CD4-positive, alpha-beta T cell treated with Interleukin-6 at 100 ng/mL for 8 hours (primary cell): ENCODE data around the gene RPS6KA3.
"Not testable (repeated sequence)": the region's sequence is repeated elsewhere in the genome, so short reads cannot be mapped to it uniquely, and the experiment has no call there.

Source experiments
- DNase-seq: peaks from one replicate; pipeline ENCODE4 v3.0.0-alpha.2; 2020; ENCODE audit warnings: mixed read lengths, low spot score

Gene RPS6KA3

GRCh38 chrX:20265221-20265725, 1.4 kb downstream of the RPS6KA3 start:
- DNase-seq, result peak; percentile 43

- DNase-seq, result peak; percentile 48
Observed at GRCh38 chrX:20263474-20263873, 3.2 kb downstream of the RPS6KA3 start.

GRCh38 chrX:20260885-20261284, 5.8 kb downstream of the RPS6KA3 start:
- no peak for DNase-seq

GRCh38 chrX:20254712-20255299, 11.9 kb downstream of the RPS6KA3 start:
- no peak for DNase-seq

GRCh38 chrX:20253232-20253543, 13.5 kb downstream of the RPS6KA3 start:
- DNase-seq, result no peak

- DNase-seq, result peak; percentile 66
Observed at GRCh38 chrX:20252381-20253231, 14.1 kb downstream of the RPS6KA3 start.

GRCh38 chrX:20251691-20252090, 15.0 kb downstream of the RPS6KA3 start:
- DNase-seq, result no peak

- DNase-seq, result not testable (repeated sequence)
Observed at GRCh38 chrX:20250146-20250545, 16.6 kb downstream of the RPS6KA3 start.

- DNase-seq, result peak; percentile 8
Observed at GRCh38 chrX:20248592-20249192, 18.0 kb downstream of the RPS6KA3 start.

- DNase-seq, result no peak
Observed at GRCh38 chrX:20244931-20245330, 21.8 kb downstream of the RPS6KA3 start.

- DNase-seq, result no peak
Observed at GRCh38 chrX:20240201-20240600, 26.5 kb downstream of the RPS6KA3 start.

- DNase-seq, result no peak
Observed at GRCh38 chrX:20237864-20238263, 28.8 kb downstream of the RPS6KA3 start.

GRCh38 chrX:20235755-20236154, 31.0 kb downstream of the RPS6KA3 start:
- no peak for DNase-seq

- DNase-seq, result no peak
Observed at GRCh38 chrX:20233336-20233735, 33.4 kb downstream of the RPS6KA3 start.

GRCh38 chrX:20231598-20231997, 35.1 kb downstream of the RPS6KA3 start:
- DNase-seq, result no peak

- no peak for DNase-seq
Observed at GRCh38 chrX:20230406-20230805, 36.3 kb downstream of the RPS6KA3 start.

- DNase-seq, result no peak
Observed at GRCh38 chrX:20229155-20229554, 37.6 kb downstream of the RPS6KA3 start.

GRCh38 chrX:20228245-20228644, 38.5 kb downstream of the RPS6KA3 start:
- DNase-seq, result no peak

GRCh38 chrX:20227116-20227515, 39.6 kb downstream of the RPS6KA3 start:
- no peak for DNase-seq

GRCh38 chrX:20225488-20225833, 41.2 kb downstream of the RPS6KA3 start:
- DNase-seq, result no peak

- DNase-seq, result no peak
Observed at GRCh38 chrX:20224814-20225487, 41.8 kb downstream of the RPS6KA3 start.

GRCh38 chrX:20221902-20222301, 44.8 kb downstream of the RPS6KA3 start:
- DNase-seq, result no peak
